GM23338 (cell line): Measurements from ENCODE around the gene XG. TPM values are rescaled to one million over a fixed set of nuclear protein-coding genes. Genes with fewer than 3 reads are reported as not detected.

ENCODE experiments used
- ATAC-seq: fragments of 200-7000 bp; cut with Tn5 transposase; 3 replicates; pipeline ENCODE4 v1.9.1; 2020
- DNase-seq: peaks from one replicate; pipeline ENCODE4 v3.0.0-alpha.2; 2015; ENCODE audit warnings: low spot score
- H2AFZ ChIP-seq: fragments of 200-600 bp; sonication (generic); 2 replicates; pipeline ENCODE4 v1.8.0; 2016; ENCODE audit warnings: antibody characterized with exemption, mild to moderate bottlenecking, moderate library complexity
- H3F3A ChIP-seq: fragments of 200-600 bp; sonication (generic); replicated peaks from 2 replicates; pipeline ENCODE4 v1.8.0; 2017; ENCODE audit warnings: antibody characterized with exemption, mixed run types, low read depth
- H3K27ac ChIP-seq: fragments of 200-600 bp; sonication (generic); 2 replicates; pipeline ENCODE4 v1.6.1; 2016; ENCODE audit warnings: low read depth
- H3K27me3 ChIP-seq: fragments of 200-600 bp; sonication (generic); 2 replicates; pipeline ENCODE4 v1.8.0; 2016; ENCODE audit warnings: mild to moderate bottlenecking, mixed run types, moderate library complexity; ENCODE audit not compliant: insufficient read depth
- H3K36me3 ChIP-seq: fragments of 200-600 bp; sonication (generic); 2 replicates; pipeline ENCODE4 v1.8.0; 2016; ENCODE audit warnings: mild to moderate bottlenecking; ENCODE audit not compliant: insufficient read depth
- H3K4me1 ChIP-seq: fragments of 200-600 bp; sonication (generic); 2 replicates; pipeline ENCODE4 v1.8.0; 2016; ENCODE audit warnings: mild to moderate bottlenecking, moderate library complexity; ENCODE audit not compliant: insufficient read depth
- H3K4me2 ChIP-seq: fragments of 200-600 bp; sonication (generic); 2 replicates; pipeline ENCODE4 v1.7.1; 2017; ENCODE audit warnings: mixed run types
- H3K4me3 ChIP-seq: fragments of 200-600 bp; sonication (generic); 2 replicates; pipeline ENCODE4 v1.6.1; 2016; ENCODE audit warnings: mixed run types
- H3K79me2 ChIP-seq: fragments of 200-600 bp; sonication (generic); replicated peaks from 2 replicates; pipeline ENCODE4 v1.8.0; 2017; ENCODE audit warnings: mild to moderate bottlenecking; ENCODE audit not compliant: insufficient read depth
- H3K9me2 ChIP-seq: fragments of 200-600 bp; sonication (generic); 2 replicates; pipeline ENCODE4 v1.8.0; 2017; ENCODE audit not compliant: insufficient read depth
- H4K20me1 ChIP-seq: fragments of 200-600 bp; sonication (generic); replicated peaks from 2 replicates; pipeline ENCODE4 v1.8.0; 2017; ENCODE audit warnings: mild to moderate bottlenecking; ENCODE audit not compliant: insufficient read depth
- H3K27ac Mint-ChIP-seq: 2 replicates; pipeline ENCODE4 v1.8.0; 2020; ENCODE audit warnings: inconsistent platforms, mild to moderate bottlenecking, moderate library complexity, mixed read lengths
- H3K27me3 Mint-ChIP-seq: 3 replicates; pipeline ENCODE4 v1.8.0; 2022; ENCODE audit warnings: low read depth, mild to moderate bottlenecking, moderate library complexity, mixed read lengths, inconsistent platforms; ENCODE audit not compliant: insufficient read depth, poor library complexity
- H3K36me3 Mint-ChIP-seq: 3 replicates; pipeline ENCODE4 v1.8.0; 2021; ENCODE audit warnings: low read depth, mild to moderate bottlenecking, inconsistent platforms, moderate library complexity, mixed read lengths
- H3K4me1 Mint-ChIP-seq: 3 replicates; pipeline ENCODE4 v1.8.0; 2020; ENCODE audit warnings: mild to moderate bottlenecking, inconsistent platforms, mixed read lengths
- H3K4me3 Mint-ChIP-seq: 3 replicates; pipeline ENCODE4 v1.8.0; 2021; ENCODE audit warnings: moderate library complexity, mild to moderate bottlenecking, inconsistent platforms, mixed read lengths
- H3K9me3 Mint-ChIP-seq: 3 replicates; pipeline ENCODE4 v1.8.0; 2020; ENCODE audit warnings: moderate library complexity, mild to moderate bottlenecking, inconsistent platforms, mixed read lengths
- CREB1 ChIP-seq: fragments of 250-450 bp; sonication (Bioruptor Pico); IDR thresholded peaks from 2 replicates; pipeline ENCODE4 v1.5.0; 2020; ENCODE audit warnings: low read depth, mild to moderate bottlenecking, moderate library complexity
- EZH2phosphoT487 ChIP-seq: fragments of 200-600 bp; sonication (generic); IDR thresholded peaks from one replicate; pipeline ENCODE4 v1.8.1; 2018; ENCODE audit warnings: antibody characterized with exemption; ENCODE audit not compliant: unreplicated experiment
- JUNB ChIP-seq: IDR thresholded peaks from one replicate; pipeline ENCODE4 v1.6.1; 2016; ENCODE audit warnings: antibody characterized with exemption; ENCODE audit not compliant: unreplicated experiment
- POLR2AphosphoS5 ChIP-seq: IDR thresholded peaks from 2 replicates; pipeline ENCODE4 v1.6.1; 2016; ENCODE audit warnings: antibody characterized with exemption, low read depth
- STAT1 ChIP-seq: IDR thresholded peaks from one replicate; pipeline ENCODE4 v1.6.1; 2016; ENCODE audit warnings: antibody characterized with exemption; ENCODE audit not compliant: unreplicated experiment
- ZNF114 ChIP-seq: fragments of 250-450 bp; sonication (Bioruptor Pico); IDR thresholded peaks from 2 replicates; pipeline ENCODE4 v1.5.0; 2020; ENCODE audit warnings: mild to moderate bottlenecking, moderate library complexity
- ZNF331 ChIP-seq: fragments of 250-450 bp; sonication (Bioruptor Pico); IDR thresholded peaks from 2 replicates; pipeline ENCODE4 v1.5.0; 2020; ENCODE audit warnings: low read depth, mild to moderate bottlenecking, moderate library complexity
- polyA plus RNA-seq: library from polyadenylated mRNA; unstranded; fragments of >200 nt; fragmentation: Nextera tagmentation; extraction: Ambion mirVana; gene quantifications from 2 replicates; pipeline ENCODE4 v1.2.1, GENCODE V29; 2016
- total RNA-seq: library from RNA; depleted of rRNA; stranded (reverse); fragments of >200 nt; shearing (Covaris generic); gene quantifications from 2 replicates; pipeline ENCODE4 v1.2.3, GENCODE V29; 2014
- TF ChIP-seq, protein P1 (sequence below): IDR thresholded peaks from 2 replicates; pipeline ENCODE4 v1.6.1; 2016; ENCODE audit warnings: antibody characterized with exemption
- TF ChIP-seq, protein P2 (sequence below), 2 experiments: fragments of 200-600 bp in 1 of 2; sonication (generic) in 1 of 2; conservative IDR thresholded peaks; 2 replicates each; pipeline versions ENCODE4 v1.5.1 to v1.6.1; 2016 to 2017; ENCODE audit warnings: antibody characterized with exemption in 2 of 2, low read depth in 2 of 2, mild to moderate bottlenecking in 2 of 2, moderate library complexity in 1 of 2
- TF ChIP-seq, protein P3 (sequence below): fragments of 250-450 bp; sonication (Bioruptor Pico); IDR thresholded peaks from 2 replicates; pipeline ENCODE4 v1.5.0; 2020; ENCODE audit warnings: mild to moderate bottlenecking, moderate library complexity
- TF ChIP-seq, protein P4 (sequence below): IDR thresholded peaks from one replicate; pipeline ENCODE4 v1.6.1; 2018; ENCODE audit warnings: antibody characterized with exemption; ENCODE audit not compliant: unreplicated experiment

XG gene
- total and polyA plus RNA-seq, 2 experiments from 2014 or later = 0.28 to 0.60 TPM

DNA sequence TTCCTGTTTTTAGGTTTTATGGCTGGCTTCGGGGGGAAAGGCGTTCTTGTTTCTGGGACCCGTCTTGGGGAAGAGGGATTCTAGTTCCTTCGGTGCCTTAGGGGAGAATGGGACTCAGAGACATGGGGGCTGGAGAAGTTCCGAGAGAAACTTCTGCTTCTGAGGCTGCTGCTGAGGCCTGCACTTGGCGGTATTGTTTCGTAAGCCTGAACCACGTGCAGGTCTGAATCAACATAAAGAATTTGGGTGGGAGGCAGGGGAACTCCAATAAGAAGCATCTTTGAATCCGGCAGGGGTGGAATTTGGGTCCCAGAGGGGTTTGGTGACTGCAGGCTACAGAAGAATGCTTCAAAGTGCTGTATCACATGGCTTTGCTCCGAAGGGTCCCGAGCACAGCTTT, 15.1 kb downstream of the XG start (continued):
- TF ChIP-seq, protein P1, sequence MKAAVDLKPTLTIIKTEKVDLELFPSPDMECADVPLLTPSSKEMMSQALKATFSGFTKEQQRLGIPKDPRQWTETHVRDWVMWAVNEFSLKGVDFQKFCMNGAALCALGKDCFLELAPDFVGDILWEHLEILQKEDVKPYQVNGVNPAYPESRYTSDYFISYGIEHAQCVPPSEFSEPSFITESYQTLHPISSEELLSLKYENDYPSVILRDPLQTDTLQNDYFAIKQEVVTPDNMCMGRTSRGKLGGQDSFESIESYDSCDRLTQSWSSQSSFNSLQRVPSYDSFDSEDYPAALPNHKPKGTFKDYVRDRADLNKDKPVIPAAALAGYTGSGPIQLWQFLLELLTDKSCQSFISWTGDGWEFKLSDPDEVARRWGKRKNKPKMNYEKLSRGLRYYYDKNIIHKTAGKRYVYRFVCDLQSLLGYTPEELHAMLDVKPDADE = no peak
- TF ChIP-seq POLR2AphosphoS5 (no peak), EZH2phosphoT487 (no peak), ZNF331 (CRISPR knock-in tag) (no peak), ZNF114 (CRISPR knock-in tag) (no peak)
- TF ChIP-seq, protein P2, sequence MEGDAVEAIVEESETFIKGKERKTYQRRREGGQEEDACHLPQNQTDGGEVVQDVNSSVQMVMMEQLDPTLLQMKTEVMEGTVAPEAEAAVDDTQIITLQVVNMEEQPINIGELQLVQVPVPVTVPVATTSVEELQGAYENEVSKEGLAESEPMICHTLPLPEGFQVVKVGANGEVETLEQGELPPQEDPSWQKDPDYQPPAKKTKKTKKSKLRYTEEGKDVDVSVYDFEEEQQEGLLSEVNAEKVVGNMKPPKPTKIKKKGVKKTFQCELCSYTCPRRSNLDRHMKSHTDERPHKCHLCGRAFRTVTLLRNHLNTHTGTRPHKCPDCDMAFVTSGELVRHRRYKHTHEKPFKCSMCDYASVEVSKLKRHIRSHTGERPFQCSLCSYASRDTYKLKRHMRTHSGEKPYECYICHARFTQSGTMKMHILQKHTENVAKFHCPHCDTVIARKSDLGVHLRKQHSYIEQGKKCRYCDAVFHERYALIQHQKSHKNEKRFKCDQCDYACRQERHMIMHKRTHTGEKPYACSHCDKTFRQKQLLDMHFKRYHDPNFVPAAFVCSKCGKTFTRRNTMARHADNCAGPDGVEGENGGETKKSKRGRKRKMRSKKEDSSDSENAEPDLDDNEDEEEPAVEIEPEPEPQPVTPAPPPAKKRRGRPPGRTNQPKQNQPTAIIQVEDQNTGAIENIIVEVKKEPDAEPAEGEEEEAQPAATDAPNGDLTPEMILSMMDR (conservative IDR thresholded peaks at IDR 0.05; ENCODE audit: low read depth in 2 of 2) = no peak

DNA sequence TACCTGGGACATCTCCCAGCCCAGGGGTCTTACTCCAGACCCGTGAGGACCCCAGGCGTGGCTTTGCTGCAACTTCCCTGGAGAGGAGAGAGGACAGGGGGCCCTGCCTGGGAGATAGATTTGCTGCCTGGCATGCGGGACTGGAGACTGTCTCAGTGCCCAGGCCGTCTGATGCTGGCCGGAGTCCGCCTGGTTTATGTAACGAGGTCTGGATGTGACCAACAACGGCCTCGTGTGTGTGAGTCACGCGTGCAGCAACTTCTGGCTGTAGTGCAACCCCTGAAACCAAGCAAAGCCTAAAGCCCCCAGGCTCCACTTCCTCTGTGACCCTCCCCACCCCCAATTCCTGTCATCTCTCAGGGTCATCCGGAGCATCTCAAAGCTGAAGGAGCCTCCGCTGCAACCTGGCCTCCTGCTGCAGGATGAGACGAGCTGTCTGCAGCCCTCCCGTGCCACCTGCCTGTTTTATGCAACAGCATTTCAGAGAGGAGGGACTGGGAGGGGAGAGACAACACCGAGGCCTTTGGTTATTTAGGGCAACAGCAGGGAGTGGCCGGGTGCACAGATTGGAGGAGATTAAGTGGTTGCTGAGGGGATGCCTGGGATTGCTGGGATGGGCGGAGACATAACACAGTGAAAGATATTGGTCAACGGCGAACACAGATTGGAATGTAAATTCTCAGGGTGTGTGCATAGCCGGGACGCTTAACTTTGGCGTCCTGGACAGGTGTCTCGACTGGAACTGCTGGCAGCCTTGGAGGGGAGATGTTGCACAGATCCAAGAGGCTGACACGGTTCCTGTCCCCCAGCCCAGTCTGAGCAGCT, 16.0 kb downstream of the XG start:
- H3K27me3 Mint-ChIP-seq = peaks cover 16% of the 10 kb centered on the region
- peak; percentile 84 for ATAC-seq
- H3K27me3 ChIP-seq = no peaks in the 10 kb centered on the region
- TF ChIP-seq, protein P3, sequence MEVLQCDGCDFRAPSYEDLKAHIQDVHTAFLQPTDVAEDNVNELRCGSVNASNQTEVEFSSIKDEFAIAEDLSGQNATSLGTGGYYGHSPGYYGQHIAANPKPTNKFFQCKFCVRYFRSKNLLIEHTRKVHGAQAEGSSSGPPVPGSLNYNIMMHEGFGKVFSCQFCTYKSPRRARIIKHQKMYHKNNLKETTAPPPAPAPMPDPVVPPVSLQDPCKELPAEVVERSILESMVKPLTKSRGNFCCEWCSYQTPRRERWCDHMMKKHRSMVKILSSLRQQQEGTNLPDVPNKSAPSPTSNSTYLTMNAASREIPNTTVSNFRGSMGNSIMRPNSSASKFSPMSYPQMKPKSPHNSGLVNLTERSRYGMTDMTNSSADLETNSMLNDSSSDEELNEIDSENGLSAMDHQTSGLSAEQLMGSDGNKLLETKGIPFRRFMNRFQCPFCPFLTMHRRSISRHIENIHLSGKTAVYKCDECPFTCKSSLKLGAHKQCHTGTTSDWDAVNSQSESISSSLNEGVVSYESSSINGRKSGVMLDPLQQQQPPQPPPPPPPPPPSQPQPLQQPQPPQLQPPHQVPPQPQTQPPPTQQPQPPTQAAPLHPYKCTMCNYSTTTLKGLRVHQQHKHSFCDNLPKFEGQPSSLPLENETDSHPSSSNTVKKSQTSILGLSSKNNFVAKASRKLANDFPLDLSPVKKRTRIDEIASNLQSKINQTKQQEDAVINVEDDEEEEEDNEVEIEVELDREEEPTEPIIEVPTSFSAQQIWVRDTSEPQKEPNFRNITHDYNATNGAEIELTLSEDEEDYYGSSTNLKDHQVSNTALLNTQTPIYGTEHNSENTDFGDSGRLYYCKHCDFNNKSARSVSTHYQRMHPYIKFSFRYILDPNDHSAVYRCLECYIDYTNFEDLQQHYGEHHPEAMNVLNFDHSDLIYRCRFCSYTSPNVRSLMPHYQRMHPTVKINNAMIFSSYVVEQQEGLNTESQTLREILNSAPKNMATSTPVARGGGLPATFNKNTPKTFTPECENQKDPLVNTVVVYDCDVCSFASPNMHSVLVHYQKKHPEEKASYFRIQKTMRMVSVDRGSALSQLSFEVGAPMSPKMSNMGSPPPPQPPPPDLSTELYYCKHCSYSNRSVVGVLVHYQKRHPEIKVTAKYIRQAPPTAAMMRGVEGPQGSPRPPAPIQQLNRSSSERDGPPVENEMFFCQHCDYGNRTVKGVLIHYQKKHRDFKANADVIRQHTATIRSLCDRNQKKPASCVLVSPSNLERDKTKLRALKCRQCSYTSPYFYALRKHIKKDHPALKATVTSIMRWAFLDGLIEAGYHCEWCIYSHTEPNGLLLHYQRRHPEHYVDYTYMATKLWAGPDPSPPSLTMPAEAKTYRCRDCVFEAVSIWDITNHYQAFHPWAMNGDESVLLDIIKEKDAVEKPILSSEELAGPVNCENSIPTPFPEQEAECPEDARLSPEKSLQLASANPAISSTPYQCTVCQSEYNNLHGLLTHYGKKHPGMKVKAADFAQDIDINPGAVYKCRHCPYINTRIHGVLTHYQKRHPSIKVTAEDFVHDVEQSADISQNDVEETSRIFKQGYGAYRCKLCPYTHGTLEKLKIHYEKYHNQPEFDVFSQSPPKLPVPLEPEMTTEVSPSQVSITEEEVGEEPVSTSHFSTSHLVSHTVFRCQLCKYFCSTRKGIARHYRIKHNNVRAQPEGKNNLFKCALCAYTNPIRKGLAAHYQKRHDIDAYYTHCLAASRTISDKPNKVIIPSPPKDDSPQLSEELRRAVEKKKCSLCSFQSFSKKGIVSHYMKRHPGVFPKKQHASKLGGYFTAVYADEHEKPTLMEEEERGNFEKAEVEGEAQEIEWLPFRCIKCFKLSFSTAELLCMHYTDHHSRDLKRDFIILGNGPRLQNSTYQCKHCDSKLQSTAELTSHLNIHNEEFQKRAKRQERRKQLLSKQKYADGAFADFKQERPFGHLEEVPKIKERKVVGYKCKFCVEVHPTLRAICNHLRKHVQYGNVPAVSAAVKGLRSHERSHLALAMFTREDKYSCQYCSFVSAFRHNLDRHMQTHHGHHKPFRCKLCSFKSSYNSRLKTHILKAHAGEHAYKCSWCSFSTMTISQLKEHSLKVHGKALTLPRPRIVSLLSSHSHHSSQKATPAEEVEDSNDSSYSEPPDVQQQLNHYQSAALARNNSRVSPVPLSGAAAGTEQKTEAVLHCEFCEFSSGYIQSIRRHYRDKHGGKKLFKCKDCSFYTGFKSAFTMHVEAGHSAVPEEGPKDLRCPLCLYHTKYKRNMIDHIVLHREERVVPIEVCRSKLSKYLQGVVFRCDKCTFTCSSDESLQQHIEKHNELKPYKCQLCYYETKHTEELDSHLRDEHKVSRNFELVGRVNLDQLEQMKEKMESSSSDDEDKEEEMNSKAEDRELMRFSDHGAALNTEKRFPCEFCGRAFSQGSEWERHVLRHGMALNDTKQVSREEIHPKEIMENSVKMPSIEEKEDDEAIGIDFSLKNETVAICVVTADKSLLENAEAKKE (CRISPR knock-in tag) = no peak
- TF ChIP-seq CREB1 (CRISPR knock-in tag) = no peak
- no peak for TF ChIP-seq POLR2AphosphoS5
- no peak for TF ChIP-seq JUNB
- no peak for TF ChIP-seq ZNF114 (CRISPR knock-in tag)
- no peak for TF ChIP-seq ZNF331 (CRISPR knock-in tag)
- no peak for TF ChIP-seq STAT1
- TF ChIP-seq EZH2phosphoT487 = no peak
- TF ChIP-seq, protein P4, sequence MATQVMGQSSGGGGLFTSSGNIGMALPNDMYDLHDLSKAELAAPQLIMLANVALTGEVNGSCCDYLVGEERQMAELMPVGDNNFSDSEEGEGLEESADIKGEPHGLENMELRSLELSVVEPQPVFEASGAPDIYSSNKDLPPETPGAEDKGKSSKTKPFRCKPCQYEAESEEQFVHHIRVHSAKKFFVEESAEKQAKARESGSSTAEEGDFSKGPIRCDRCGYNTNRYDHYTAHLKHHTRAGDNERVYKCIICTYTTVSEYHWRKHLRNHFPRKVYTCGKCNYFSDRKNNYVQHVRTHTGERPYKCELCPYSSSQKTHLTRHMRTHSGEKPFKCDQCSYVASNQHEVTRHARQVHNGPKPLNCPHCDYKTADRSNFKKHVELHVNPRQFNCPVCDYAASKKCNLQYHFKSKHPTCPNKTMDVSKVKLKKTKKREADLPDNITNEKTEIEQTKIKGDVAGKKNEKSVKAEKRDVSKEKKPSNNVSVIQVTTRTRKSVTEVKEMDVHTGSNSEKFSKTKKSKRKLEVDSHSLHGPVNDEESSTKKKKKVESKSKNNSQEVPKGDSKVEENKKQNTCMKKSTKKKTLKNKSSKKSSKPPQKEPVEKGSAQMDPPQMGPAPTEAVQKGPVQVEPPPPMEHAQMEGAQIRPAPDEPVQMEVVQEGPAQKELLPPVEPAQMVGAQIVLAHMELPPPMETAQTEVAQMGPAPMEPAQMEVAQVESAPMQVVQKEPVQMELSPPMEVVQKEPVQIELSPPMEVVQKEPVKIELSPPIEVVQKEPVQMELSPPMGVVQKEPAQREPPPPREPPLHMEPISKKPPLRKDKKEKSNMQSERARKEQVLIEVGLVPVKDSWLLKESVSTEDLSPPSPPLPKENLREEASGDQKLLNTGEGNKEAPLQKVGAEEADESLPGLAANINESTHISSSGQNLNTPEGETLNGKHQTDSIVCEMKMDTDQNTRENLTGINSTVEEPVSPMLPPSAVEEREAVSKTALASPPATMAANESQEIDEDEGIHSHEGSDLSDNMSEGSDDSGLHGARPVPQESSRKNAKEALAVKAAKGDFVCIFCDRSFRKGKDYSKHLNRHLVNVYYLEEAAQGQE = no peak

More for the DNA sequence above, 16.0 kb downstream of the XG start:
- Histone ChIP-seq H3K27ac (no peak overlapping the region), H3K36me3 (no peaks in the 10 kb centered on the region), H3K4me3 (no peak overlapping the region), H3K4me1 (no peaks in the 10 kb centered on the region), H3F3A (no peaks in the 10 kb centered on the region), H3K9me2 (no peaks in the 10 kb centered on the region), H3K4me2 (no peak overlapping the region), H4K20me1 (no peaks in the 10 kb centered on the region), H2AFZ (no peak overlapping the region; the same call in 1 of the 2 replicates), H3K79me2 (no peaks in the 10 kb centered on the region)
- Mint-ChIP-seq H3K4me3 (no peak overlapping the region), H3K4me1 (peaks cover 14% of the 10 kb centered on the region; the same call in 2 of the 3 replicates), H3K27ac (no peak overlapping the region), H3K9me3 (peaks cover 2% of the 10 kb centered on the region; the same call in 2 of the 3 replicates), H3K36me3 (no peaks in the 10 kb centered on the region)
- peak; percentile 29 for DNase-seq
